Type B pancreatic cell (in vitro differentiated cells): Measurements from ENCODE around the gene FNDC3A. TPM values are rescaled to one million over a fixed set of nuclear protein-coding genes. Genes with fewer than 3 reads are reported as not detected.

Experiments used
- DNase-seq: peaks from one replicate; pipeline ENCODE4 v3.0.0; 2021; ENCODE audit warnings: mixed read lengths; ENCODE audit not compliant: unreplicated experiment; ENCODE audit errors: extremely low spot score
- H3K27ac Mint-ChIP-seq: 2 replicates; pipeline ENCODE4 v1.8.0; 2021; ENCODE audit warnings: mild to moderate bottlenecking, mixed read lengths
- H3K27me3 Mint-ChIP-seq: 2 replicates; pipeline ENCODE4 v1.8.0; 2021; ENCODE audit warnings: mixed read lengths
- H3K36me3 Mint-ChIP-seq: 2 replicates; pipeline ENCODE4 v1.8.0; 2021; ENCODE audit warnings: mixed read lengths
- H3K4me1 Mint-ChIP-seq: one replicate; pipeline ENCODE4 v1.8.0; 2021; ENCODE audit warnings: mixed read lengths; ENCODE audit not compliant: unreplicated experiment
- H3K4me3 Mint-ChIP-seq: 2 replicates; pipeline ENCODE4 v1.8.0; 2021; ENCODE audit warnings: mild to moderate bottlenecking, mixed read lengths
- H3K9me3 Mint-ChIP-seq: 2 replicates; pipeline ENCODE4 v1.8.0; 2021; ENCODE audit warnings: mixed read lengths
- CTCF ChIP-seq: fragments of 200-600 bp; sonication (generic); conservative IDR thresholded peaks from 2 replicates; pipeline ENCODE4 v1.5.0; 2021; ENCODE audit warnings: antibody characterized with exemption, mild to moderate bottlenecking
- total RNA-seq: library from RNA; stranded (reverse); gene quantifications from 2 replicates; pipeline ENCODE4 v1.2.1, GENCODE V29; 2021; ENCODE audit warnings: low replicate concordance

Gene FNDC3A
- total RNA-seq, 1 donor from 2014 or later, result 65.7 TPM

- no peaks in the 10 kb centered on the region for H3K27me3 Mint-ChIP-seq
Observed at GRCh38 chr13:49210114-49210513, 234.4 kb downstream of the FNDC3A start.

GRCh38 chr13:49210669-49211068 is 235.0 kb downstream of the FNDC3A start:
- Mint-ChIP-seq H3K27me3 (no peaks in the 10 kb centered on the region), H3K27ac (no peak overlapping the region), H3K36me3 (peaks cover 29% of the 10 kb centered on the region), H3K9me3 (no peaks in the 10 kb centered on the region), H3K4me3 (no peak overlapping the region), H3K4me1 (no peaks in the 10 kb centered on the region)
- no peak for TF ChIP-seq CTCF
- no peak for DNase-seq

More at GRCh38 chr13:49210114-49210513, 234.4 kb downstream of the FNDC3A start:
- no peaks in the 10 kb centered on the region for H3K9me3 Mint-ChIP-seq
- H3K4me3 Mint-ChIP-seq, result no peak overlapping the region
- no peak for TF ChIP-seq CTCF
- no peak for DNase-seq
- no peaks in the 10 kb centered on the region for H3K4me1 Mint-ChIP-seq
- no peak overlapping the region for H3K27ac Mint-ChIP-seq
- H3K36me3 Mint-ChIP-seq, result peaks cover 32% of the 10 kb centered on the region

GRCh38 chr13:49213539-49213938 is 237.8 kb downstream of the FNDC3A start:
- no peak for TF ChIP-seq CTCF
- Mint-ChIP-seq H3K4me3 (no peak overlapping the region), H3K4me1 (peaks cover 4% of the 10 kb centered on the region), H3K36me3 (peaks cover 18% of the 10 kb centered on the region), H3K9me3 (no peaks in the 10 kb centered on the region), H3K27me3 (peaks cover 25% of the 10 kb centered on the region), H3K27ac (no peak overlapping the region)
- no peak for DNase-seq

- no peak for TF ChIP-seq CTCF
- DNase-seq, result no peak
- peaks cover 18% of the 10 kb centered on the region for H3K36me3 Mint-ChIP-seq
- H3K4me3 Mint-ChIP-seq, result no peak overlapping the region
- H3K9me3 Mint-ChIP-seq, result no peaks in the 10 kb centered on the region
- H3K27ac Mint-ChIP-seq, result no peak overlapping the region
- peaks cover 4% of the 10 kb centered on the region for H3K4me1 Mint-ChIP-seq
- H3K27me3 Mint-ChIP-seq, result peaks cover 32% of the 10 kb centered on the region
Observed at GRCh38 chr13:49213997-49214916, 238.5 kb downstream of the FNDC3A start.

GRCh38 chr13:49214917-49215376 is 239.2 kb downstream of the FNDC3A start:
- Mint-ChIP-seq H3K9me3 (no peaks in the 10 kb centered on the region), H3K27ac (no peak overlapping the region), H3K4me3 (no peak overlapping the region), H3K4me1 (peaks cover 4% of the 10 kb centered on the region), H3K36me3 (peaks cover 14% of the 10 kb centered on the region), H3K27me3 (peaks cover 38% of the 10 kb centered on the region)
- DNase-seq, result no peak
- TF ChIP-seq CTCF, result no peak
